ENCODE data around the gene GALNT4.

Gene GALNT4

DNA sequence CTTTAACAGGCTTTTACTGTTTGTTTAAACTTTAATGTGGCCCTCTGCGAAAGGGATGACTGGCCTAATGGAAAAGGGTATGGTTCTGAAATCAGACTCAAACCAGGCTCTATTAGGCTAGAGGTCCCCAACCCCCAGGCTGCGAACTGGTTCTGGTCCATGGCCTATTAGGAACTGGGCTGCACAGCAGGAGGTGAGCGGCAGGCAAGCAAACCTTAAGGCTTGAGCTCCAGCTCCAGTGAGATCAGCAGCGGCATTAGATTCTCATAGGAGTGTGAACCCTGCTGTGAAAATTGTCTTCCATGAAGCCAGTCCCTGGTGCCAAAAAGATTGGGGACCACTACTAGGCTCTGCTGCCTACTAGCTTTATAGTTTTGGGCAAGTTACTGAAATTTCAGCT is 11.1 kb downstream of the GALNT4 start:
- no peak overlapping the region for H3K27ac ChIP-seq (ENCODE audit: low read depth, low read length)
- no peaks in the 10 kb centered on the region for H3K9me3 ChIP-seq (ENCODE audit: control insufficient read depth, insufficient read depth, low read depth, low read length)
- no peak overlapping the region for H3K4me3 ChIP-seq (ENCODE audit: low read depth, low read length)
- no peaks in the 10 kb centered on the region for H3K36me3 ChIP-seq (ENCODE audit: control insufficient read depth, insufficient read depth, low read length)
- peaks cover 25% of the 10 kb centered on the region for H3K4me1 ChIP-seq (ENCODE audit: control insufficient read depth, insufficient read depth, low read length)
- H3K27me3 ChIP-seq (ENCODE audit: control insufficient read depth, insufficient read depth, low read length), result no peaks in the 10 kb centered on the region
- H3K9ac ChIP-seq (ENCODE audit: low read length), result no peak overlapping the region

DNA sequence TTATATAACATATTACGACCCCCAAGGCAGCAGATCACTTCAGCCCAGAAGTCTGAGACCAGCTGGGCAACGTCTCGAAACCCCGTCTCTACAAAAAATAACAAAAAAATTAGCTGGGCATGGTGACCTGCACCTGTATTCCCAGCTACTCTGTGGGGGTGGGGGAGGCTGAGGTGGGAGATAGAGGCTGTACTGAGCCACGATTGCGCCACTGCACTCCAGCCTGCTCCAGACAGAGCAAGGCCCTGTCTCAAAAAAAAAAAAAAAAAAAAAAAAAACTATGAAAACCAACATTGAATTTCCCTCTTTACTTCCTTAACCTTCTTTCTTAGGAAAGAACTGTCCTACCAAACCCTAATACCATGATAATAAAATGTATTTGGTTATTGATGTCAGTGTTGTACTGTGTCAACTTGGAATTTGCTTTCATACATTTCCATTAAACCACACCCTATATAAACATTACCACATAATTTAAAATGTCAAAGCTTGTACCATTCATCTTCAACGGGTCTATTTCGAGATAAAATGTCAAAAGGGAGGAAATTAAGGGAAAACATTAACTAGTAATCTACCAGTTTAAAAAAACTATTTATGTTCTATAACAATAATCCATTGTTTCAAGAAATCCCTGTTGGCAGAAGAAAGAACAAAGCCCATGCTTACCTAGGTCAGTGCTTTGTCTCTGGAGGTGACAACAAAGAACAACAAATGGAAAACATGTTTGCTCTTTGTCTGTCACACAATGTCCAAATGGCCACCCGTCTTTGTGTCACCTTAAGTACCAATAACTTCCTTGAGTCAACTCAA is 17.4 kb downstream of the GALNT4 start:
- H3K4me3 ChIP-seq (ENCODE audit: low read depth, low read length), result no peak overlapping the region
- H3K27me3 ChIP-seq (ENCODE audit: control insufficient read depth, insufficient read depth, low read length), result no peaks in the 10 kb centered on the region
- no peaks in the 10 kb centered on the region for H3K36me3 ChIP-seq (ENCODE audit: control insufficient read depth, insufficient read depth, low read length)
- H3K9ac ChIP-seq (ENCODE audit: low read length), result no peak overlapping the region
- no peaks in the 10 kb centered on the region for H3K4me1 ChIP-seq (ENCODE audit: control insufficient read depth, insufficient read depth, low read length)
- H3K27ac ChIP-seq (ENCODE audit: low read depth, low read length), result no peak overlapping the region
- H3K9me3 ChIP-seq (ENCODE audit: control insufficient read depth, insufficient read depth, low read depth, low read length), result 0 out of 2 replicates have a peak, but pooled peaks cover 3% of the 10 kb centered on the region

DNA sequence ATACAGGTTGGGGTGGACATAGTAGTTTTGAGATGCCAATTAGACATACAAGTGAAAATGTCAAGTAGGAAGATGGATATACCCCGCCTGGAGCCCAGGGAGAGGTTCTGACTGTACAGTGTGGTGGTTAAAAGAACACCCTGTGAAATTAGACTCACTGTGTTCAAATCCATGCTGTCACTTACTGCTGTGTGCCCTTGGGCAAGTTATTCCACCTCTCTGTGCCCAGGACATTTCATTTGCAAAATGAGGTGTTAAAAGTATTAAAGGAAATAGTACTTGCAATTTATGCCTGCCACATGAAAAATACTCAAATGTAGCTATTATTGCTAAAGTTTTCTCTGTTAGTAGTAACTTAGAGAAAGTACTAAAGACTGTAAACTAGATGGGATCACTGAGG is 18.5 kb downstream of the GALNT4 start:
- no peaks in the 10 kb centered on the region for H3K27me3 ChIP-seq (ENCODE audit: control insufficient read depth, insufficient read depth, low read length)
- H3K36me3 ChIP-seq (ENCODE audit: control insufficient read depth, insufficient read depth, low read length), result no peaks in the 10 kb centered on the region
- H3K4me1 ChIP-seq (ENCODE audit: control insufficient read depth, insufficient read depth, low read length), result no peaks in the 10 kb centered on the region
- H3K4me3 ChIP-seq (ENCODE audit: low read depth, low read length), result no peak overlapping the region
- no peak overlapping the region for H3K9ac ChIP-seq (ENCODE audit: low read length)
- 0 out of 2 replicates have a peak, but pooled peaks cover 3% of the 10 kb centered on the region for H3K9me3 ChIP-seq (ENCODE audit: control insufficient read depth, insufficient read depth, low read depth, low read length)
- H3K27ac ChIP-seq (ENCODE audit: low read depth, low read length), result no peak overlapping the region

DNA sequence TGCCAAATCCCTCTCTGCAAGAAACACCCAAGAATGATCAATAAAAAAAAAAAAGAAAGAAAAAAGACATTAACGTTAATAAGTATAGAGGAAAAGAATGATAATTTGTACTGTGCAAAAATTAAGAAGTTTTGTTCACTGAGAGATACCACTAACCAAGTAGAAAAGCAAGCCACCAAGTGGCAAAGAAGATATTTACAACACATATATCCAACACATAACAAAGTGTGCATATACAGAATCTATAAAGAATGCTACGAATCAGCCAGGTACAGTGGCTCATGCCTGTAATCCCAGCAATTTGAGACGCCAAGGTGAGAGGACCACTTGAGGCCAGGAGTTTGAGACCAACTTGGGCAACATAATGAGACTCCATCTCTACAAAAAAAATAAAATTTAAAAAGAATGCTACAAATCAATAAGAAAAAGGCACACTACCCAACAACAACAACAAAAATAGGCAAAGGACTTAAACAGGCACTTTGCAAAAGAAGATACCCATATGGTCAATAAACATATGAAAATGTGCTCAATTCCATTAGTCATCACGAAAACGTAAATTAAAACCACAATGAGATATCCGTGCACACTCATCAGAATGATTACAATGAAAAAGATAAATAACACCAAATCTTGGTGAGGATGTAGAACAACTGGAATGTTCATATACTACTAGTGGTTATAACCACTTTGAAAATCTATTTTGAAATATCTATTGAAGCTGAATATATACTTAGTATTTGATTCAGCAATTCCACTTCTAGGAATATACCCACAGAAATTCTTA is 19.8 kb downstream of the GALNT4 start:
- H3K36me3 ChIP-seq (ENCODE audit: control insufficient read depth, insufficient read depth, low read length), result no peaks in the 10 kb centered on the region
- no peak overlapping the region for H3K9ac ChIP-seq (ENCODE audit: low read length)
- H3K9me3 ChIP-seq (ENCODE audit: control insufficient read depth, insufficient read depth, low read depth, low read length), result 0 out of 2 replicates have a peak, but pooled peaks cover 3% of the 10 kb centered on the region
- H3K4me1 ChIP-seq (ENCODE audit: control insufficient read depth, insufficient read depth, low read length), result no peaks in the 10 kb centered on the region
- H3K27me3 ChIP-seq (ENCODE audit: control insufficient read depth, insufficient read depth, low read length), result no peaks in the 10 kb centered on the region
- no peak overlapping the region for H3K4me3 ChIP-seq (ENCODE audit: low read depth, low read length)
- H3K27ac ChIP-seq (ENCODE audit: low read depth, low read length), result no peak overlapping the region

DNA sequence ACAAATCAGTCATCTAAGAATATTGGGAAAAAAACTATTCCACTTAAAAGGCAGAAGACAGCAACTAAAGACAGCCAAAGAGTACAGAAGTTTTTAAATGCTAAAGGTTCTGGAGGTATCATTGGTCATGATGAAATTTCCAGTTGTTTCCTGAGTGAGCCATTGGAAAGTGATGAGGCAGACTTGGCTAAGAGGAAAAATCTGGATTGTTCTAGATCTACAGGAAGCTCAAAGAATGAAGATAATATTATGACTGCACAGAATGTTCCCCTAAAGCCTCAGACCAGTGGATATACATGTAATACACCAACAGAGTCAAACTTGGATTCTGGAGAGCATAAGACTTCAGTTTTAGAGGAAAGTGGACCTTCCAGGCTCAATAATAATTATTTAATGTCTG is 22.8 kb downstream of the GALNT4 start:
- H3K36me3 ChIP-seq (ENCODE audit: control insufficient read depth, insufficient read depth, low read length), result no peaks in the 10 kb centered on the region
- no peak overlapping the region for H3K9ac ChIP-seq (ENCODE audit: low read length)
- H3K4me3 ChIP-seq (ENCODE audit: low read depth, low read length), result no peak overlapping the region
- H3K27me3 ChIP-seq (ENCODE audit: control insufficient read depth, insufficient read depth, low read length), result no peaks in the 10 kb centered on the region
- no peak overlapping the region for H3K27ac ChIP-seq (ENCODE audit: low read depth, low read length)
- 0 out of 2 replicates have a peak, but pooled peaks cover 3% of the 10 kb centered on the region for H3K9me3 ChIP-seq (ENCODE audit: control insufficient read depth, insufficient read depth, low read depth, low read length)
- H3K4me1 ChIP-seq (ENCODE audit: control insufficient read depth, insufficient read depth, low read length), result no peaks in the 10 kb centered on the region

DNA sequence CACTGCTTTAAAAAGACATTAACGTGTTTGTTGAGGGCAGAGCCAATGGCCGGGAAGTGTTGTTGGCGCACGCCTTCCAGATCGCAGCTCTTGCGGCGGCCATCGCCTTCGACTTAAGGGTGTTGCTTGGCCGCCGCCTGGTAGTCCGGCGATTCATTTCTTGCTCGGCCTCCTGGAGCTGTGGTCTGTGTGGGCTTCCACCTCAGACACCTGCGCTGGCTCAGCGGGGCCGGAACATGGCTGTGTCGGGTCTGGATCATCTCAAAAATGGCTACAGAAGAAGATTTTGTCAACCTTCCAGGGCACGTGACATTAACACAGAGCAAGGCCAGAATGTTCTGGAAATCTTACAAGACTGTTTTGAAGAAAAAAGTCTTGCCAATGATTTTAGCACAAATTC is 24.7 kb downstream of the GALNT4 start:
- H3K4me1 ChIP-seq (ENCODE audit: control insufficient read depth, insufficient read depth, low read length), result no peaks in the 10 kb centered on the region
- 0 out of 2 replicates have a peak, but pooled peaks cover 3% of the 10 kb centered on the region for H3K9me3 ChIP-seq (ENCODE audit: control insufficient read depth, insufficient read depth, low read depth, low read length)
- no peak overlapping the region for H3K27ac ChIP-seq (ENCODE audit: low read depth, low read length)
- H3K27me3 ChIP-seq (ENCODE audit: control insufficient read depth, insufficient read depth, low read length), result no peaks in the 10 kb centered on the region
- H3K9ac ChIP-seq (ENCODE audit: low read length), result no peak overlapping the region
- no peak overlapping the region for H3K4me3 ChIP-seq (ENCODE audit: low read depth, low read length)
- no peaks in the 10 kb centered on the region for H3K36me3 ChIP-seq (ENCODE audit: control insufficient read depth, insufficient read depth, low read length)

DNA sequence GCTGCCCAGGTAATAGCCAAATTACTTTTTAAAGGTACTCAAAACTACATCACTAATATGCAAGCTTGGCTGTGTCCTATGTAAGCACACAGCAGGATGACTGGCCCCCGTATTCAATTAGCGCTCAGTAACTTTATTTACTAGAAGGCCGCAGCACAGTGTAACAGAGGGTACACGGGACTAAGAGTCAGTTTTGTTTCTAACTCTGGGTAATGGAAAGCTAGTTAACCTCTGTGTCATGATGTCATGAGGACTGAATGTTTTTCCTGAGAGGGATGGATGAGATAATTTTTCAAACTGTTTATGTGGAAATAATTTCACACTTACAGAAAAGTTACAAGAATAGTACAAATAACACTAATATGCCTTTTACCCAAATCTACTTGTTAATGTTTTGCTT is 27.1 kb downstream of the GALNT4 start:
- no peak overlapping the region for H3K4me3 ChIP-seq (ENCODE audit: low read depth, low read length)
- H3K9me3 ChIP-seq (ENCODE audit: control insufficient read depth, insufficient read depth, low read depth, low read length), result 0 out of 2 replicates have a peak, but pooled peaks cover 2% of the 10 kb centered on the region
- no peaks in the 10 kb centered on the region for H3K27me3 ChIP-seq (ENCODE audit: control insufficient read depth, insufficient read depth, low read length)

DNA sequence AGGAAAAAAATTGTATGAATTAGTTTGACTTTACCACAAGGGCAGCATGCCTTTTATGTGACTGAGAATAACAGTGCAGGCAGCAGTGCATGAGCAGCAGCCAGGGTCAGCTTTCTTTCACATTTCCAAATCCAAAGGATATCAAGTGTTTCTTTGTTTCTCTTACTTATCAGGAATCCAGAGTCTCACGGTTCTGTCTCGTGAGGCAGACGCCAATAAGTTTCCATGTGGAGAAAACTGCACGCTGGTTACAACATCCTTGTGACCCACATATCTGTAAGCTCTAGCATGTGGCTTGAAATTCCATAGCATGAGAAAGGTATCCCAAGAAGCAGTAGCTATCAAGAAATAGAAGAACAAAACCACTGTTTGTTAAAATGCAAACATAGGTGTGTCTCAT is 27.6 kb downstream of the GALNT4 start:
- Histone ChIP-seq H3K36me3 (ENCODE audit: control insufficient read depth, insufficient read depth, low read length) (no peaks in the 10 kb centered on the region), H3K4me3 (ENCODE audit: low read depth, low read length) (no peak overlapping the region), H3K9me3 (ENCODE audit: control insufficient read depth, insufficient read depth, low read depth, low read length) (no peaks in the 10 kb centered on the region), H3K27ac (ENCODE audit: low read depth, low read length) (no peak overlapping the region), H3K27me3 (ENCODE audit: control insufficient read depth, insufficient read depth, low read length) (no peaks in the 10 kb centered on the region), H3K9ac (ENCODE audit: low read length) (no peak overlapping the region), H3K4me1 (ENCODE audit: control insufficient read depth, insufficient read depth, low read length) (no peaks in the 10 kb centered on the region)

More for the DNA sequence above, 27.1 kb downstream of the GALNT4 start:
- Histone ChIP-seq H3K27ac (ENCODE audit: low read depth, low read length) (no peak overlapping the region), H3K36me3 (ENCODE audit: control insufficient read depth, insufficient read depth, low read length) (no peaks in the 10 kb centered on the region), H3K4me1 (ENCODE audit: control insufficient read depth, insufficient read depth, low read length) (no peaks in the 10 kb centered on the region), H3K9ac (ENCODE audit: low read length) (no peak overlapping the region)

DNA sequence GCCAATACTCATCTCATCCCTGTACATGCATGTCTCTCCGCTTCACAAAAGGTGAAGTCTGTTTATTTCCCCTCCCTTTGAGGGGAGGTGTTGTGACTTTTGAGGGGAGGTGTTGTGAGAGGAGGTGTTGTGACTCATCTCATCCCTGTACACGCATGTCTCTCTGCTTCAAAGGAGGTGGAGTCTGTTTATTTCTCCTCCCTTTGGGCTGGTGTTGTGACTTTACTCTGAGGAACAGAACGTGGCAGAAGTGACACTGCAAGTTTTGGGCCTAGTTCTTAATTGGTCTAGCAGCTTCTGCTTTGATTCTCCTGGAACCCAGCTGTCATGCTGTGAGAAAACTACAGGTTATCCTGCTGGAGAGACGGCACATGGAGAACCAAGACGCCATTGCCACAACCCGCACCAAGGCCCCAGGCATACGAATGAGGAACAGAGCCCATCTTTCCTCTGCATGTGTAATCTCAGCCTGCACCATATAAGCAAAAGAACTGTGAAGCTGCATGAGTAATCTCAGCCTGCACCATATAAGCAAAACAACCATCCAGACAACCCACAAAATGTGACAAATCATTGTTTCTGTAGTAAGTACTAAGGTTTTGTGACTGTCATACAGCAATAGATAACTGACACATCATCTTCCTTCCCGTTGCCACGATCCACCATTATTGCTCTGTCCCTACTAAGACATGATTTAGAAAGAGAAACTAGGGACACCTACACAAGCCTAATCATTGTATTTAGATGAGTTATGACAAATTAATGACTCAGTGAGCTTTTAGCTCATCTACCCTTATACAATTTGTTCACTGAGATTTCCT is 30.0 kb downstream of the GALNT4 start:
- Histone ChIP-seq H3K36me3 (ENCODE audit: control insufficient read depth, insufficient read depth, low read length) (no peaks in the 10 kb centered on the region), H3K9me3 (ENCODE audit: control insufficient read depth, insufficient read depth, low read depth, low read length) (no peaks in the 10 kb centered on the region), H3K4me3 (ENCODE audit: low read depth, low read length) (no peak overlapping the region), H3K4me1 (ENCODE audit: control insufficient read depth, insufficient read depth, low read length) (no peaks in the 10 kb centered on the region), H3K9ac (ENCODE audit: low read length) (no peak overlapping the region), H3K27ac (ENCODE audit: low read depth, low read length) (no peak overlapping the region), H3K27me3 (ENCODE audit: control insufficient read depth, insufficient read depth, low read length) (no peaks in the 10 kb centered on the region)

DNA sequence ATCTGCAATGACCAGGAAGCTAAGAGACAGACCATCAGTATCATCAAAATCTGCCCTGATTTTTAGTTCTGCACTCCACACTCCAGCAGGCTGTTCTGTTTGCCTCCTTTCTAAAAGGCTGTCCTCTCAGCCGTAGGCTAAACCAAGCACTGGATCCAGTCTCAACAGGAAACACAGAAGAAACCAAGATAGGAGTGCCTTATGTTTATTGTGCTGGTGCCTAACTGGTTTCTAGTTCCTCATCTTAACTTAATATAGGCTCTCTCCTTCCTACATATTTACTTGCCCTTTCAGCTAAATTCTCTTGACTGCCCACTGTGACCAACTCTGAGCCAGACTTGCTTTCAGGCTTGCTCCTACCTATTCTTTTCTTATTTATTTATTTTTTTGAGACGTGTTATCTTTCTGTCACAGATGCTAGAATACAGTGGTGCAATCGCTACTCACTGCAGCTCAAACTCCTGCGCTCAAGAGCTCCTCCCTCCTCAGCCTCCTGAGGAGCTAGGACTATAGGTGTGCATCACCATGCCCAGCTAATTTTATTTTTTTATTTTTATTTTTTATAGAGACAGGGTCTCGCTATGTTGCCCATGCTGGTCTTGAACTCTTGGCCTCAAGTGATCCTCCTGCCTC is 30.8 kb downstream of the GALNT4 start:
- H3K9me3 ChIP-seq (ENCODE audit: control insufficient read depth, insufficient read depth, low read depth, low read length), result no peaks in the 10 kb centered on the region
- no peak overlapping the region for H3K4me3 ChIP-seq (ENCODE audit: low read depth, low read length)
- no peaks in the 10 kb centered on the region for H3K27me3 ChIP-seq (ENCODE audit: control insufficient read depth, insufficient read depth, low read length)
- no peaks in the 10 kb centered on the region for H3K36me3 ChIP-seq (ENCODE audit: control insufficient read depth, insufficient read depth, low read length)
- H3K4me1 ChIP-seq (ENCODE audit: control insufficient read depth, insufficient read depth, low read length), result no peaks in the 10 kb centered on the region
- no peak overlapping the region for H3K9ac ChIP-seq (ENCODE audit: low read length)
- H3K27ac ChIP-seq (ENCODE audit: low read depth, low read length), result no peak overlapping the region
